Globus pallidus (tissue), 1 donor: ENCODE data around the gene MAVS.

Experiments
- DNase-seq: peaks from one replicate; pipeline ENCODE4 v3.0.0-alpha.2; 2015; ENCODE audit warnings: low spot score

The MAVS gene

GRCh38 chr20:3911956-3912355 lies 65.3 kb downstream of the MAVS start:
- DNase-seq, result no peak

GRCh38 chr20:3914446-3914845 lies 67.8 kb downstream of the MAVS start:
- DNase-seq, result no peak

- DNase-seq, result no peak
Observed at GRCh38 chr20:3915691-3916090, 69.1 kb downstream of the MAVS start.

GRCh38 chr20:3916364-3916763 lies 69.7 kb downstream of the MAVS start:
- DNase-seq, result no peak

GRCh38 chr20:3919352-3919751 lies 72.7 kb downstream of the MAVS start:
- DNase-seq, result no peak

GRCh38 chr20:3922223-3922982 lies 75.8 kb downstream of the MAVS start:
- DNase-seq, result no peak

- DNase-seq, result no peak
Observed at GRCh38 chr20:3922983-3923339, 76.3 kb downstream of the MAVS start.

- DNase-seq, result no peak
Observed at GRCh38 chr20:3923818-3924217, 77.2 kb downstream of the MAVS start.

GRCh38 chr20:3924304-3925112 lies 77.9 kb downstream of the MAVS start:
- no peak for DNase-seq

- DNase-seq, result no peak
Observed at GRCh38 chr20:3925113-3925695, 78.6 kb downstream of the MAVS start.
